NCI-H2196 (cell line): Measurements from ENCODE around the gene HSD17B11.
A peak's percentile ranks its signal among the peaks of the same experiment; 100 is the strongest.
"Not testable (repeated sequence)": the region's sequence is repeated elsewhere in the genome, so short reads cannot be mapped to it uniquely, and the experiment has no call there.

Source experiments
- DNase-seq: peaks from one replicate; lab custom pipeline; 2025; ENCODE audit not compliant: unreplicated experiment; lab: John Stamatoyannopoulos, UW

HSD17B11 gene

DNA sequence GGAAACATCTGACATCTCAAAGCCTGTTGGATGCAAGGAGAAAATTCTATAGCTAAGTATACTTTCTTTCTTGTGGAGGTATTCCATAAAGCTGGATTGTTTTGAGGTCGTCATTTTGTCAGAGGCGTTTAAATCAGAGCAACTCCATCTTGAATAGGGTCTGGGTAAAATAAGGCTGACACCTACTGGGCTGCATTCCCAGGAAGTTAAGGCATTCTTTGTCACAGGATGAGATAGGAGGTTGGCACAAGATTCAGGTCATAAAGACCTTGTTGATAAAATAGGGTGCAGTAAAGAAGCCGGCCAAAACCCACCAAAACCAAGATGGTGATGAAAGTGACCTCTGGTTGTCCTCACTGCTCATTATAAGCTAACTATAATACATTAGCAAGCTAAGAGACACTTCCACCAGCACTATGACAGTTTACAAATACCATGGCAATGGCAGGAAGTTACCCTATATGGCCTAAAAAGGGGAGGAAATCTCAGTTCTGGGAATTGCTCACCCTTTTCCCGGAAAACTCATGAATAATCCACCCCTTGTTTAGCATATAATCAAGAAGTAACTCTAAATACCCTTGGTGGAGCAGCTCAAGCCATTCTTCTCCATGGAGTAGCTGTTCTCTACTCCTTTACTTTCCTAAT is 80.2 kb downstream of the HSD17B11 start:
- DNase-seq = no peak

DNA sequence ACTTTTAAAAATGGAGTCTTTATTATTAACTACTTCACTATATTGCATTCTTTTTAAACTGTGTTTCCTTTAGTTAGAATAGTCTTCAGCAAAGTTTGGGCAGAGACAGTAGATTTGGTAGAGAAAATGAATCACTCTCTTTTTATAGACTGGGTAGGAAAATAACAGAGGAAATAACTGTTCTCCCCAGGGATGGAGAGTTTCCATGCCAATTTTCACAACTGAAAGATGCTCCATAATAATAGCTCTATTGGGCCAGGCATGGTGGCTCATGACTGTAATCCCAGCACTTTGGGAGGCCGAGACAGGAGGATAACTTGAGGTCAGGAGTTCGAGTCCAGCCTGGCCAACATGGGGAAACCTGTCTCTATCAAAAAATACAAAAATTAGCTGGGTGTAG is 81.4 kb downstream of the HSD17B11 start:
- DNase-seq = no peak

DNA sequence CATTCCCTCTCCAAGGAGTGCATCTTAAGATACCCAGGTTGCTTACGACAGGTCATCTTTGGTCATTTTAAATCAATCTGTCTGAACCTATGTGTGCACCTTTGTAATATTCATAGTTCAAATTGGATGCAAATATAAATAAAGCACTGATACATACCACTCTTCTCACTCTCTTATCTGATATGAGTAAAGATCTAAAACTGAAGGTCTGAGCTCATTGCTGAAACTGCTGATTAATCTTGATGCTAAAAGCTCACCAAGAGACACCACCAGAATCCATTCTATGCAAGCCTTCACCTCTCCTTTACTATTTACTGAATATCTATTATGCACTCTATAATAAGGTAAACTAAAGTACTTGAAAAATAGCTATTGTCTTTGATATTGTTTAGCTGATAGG is 84.9 kb downstream of the HSD17B11 start:
- no peak for DNase-seq

DNA sequence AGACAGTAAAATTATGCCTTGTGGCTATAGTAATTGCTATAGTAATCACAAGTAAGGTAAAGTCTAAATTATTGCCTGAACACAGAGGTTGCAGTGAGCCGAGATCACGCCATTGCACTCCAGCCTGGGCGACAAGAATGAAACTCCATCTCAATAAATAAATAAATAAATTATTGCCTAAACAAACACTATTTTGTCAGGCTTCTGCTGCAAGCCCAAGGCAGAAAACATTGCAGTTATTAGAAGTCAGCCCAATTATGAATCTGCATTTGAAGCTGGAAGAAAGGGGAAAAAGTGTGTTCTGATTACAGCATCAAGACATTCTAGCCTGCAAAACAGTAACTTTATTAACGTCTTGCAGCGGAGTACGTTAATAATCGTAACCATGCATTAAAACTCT is 85.4 kb downstream of the HSD17B11 start:
- no peak for DNase-seq

DNA sequence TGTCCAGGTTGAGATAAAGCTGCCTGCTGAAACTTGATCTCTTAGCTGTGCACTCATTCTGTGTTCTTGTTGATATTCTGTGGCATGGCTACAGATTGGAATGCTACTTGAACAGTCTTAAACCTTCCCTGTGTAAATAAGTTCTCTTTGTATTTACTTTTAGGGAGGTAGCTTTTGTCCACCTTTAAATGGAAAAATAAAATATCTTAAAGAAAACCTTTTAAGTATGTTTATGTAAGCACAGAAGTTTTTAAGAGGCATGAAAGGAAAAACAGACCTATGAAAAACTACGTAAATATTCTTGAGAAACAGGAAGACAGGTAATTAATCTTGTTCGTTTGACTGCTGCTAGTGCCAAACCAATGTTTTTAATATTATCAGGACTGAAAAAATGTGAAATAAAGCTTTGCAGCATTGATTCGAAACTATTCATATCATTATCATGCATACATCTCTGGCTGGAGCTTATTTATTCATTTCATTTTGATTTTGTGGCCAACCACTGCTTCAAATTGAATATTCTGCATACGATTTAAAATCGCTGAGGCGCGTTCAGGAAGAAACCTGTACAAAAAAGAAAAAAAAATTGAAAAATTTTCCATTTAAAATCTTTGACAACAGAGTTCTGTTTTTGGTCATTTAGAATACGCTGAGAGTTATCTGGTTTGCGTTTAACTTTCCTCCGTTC is 86.1 kb downstream of the HSD17B11 start:
- peak; percentile 5 for DNase-seq

DNA sequence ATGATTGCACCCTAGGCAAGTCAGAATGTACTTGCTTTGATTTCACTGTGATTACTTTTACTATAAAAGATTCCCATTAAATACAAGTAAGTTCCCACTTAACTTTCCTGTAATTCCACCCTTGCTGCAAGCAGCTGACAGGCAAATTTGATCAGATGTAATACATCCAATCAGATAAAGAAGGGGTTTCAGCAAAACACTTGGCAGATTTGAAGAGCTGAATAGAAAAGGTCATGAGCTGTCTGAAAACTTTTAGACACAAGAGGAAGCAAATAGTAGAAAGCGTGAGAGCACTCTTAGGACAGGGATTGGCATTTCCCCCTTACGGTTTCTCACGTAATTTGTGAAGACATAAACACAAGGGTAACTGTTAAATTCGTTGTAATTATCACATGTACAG is 91.1 kb downstream of the HSD17B11 start:
- DNase-seq = no peak

DNA sequence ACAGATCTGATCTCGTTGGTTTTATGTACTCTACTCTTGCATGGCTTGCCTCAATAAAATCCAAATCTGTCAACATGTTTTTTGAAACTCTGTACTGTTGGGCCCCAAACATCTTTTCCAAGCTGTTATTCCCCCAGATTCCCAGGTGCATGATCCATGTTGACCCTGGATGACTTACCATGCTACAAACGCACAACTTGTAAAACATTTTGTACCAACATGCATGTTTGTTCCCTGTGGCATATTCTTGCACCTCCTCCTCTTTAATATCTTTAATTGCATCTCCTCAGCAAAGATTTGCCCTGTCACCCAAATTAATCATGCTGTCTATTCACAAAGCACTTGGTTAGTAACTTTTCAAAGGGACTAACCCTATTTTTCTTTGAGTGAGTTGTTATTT is 92.6 kb downstream of the HSD17B11 start:
- DNase-seq = no peak

DNA sequence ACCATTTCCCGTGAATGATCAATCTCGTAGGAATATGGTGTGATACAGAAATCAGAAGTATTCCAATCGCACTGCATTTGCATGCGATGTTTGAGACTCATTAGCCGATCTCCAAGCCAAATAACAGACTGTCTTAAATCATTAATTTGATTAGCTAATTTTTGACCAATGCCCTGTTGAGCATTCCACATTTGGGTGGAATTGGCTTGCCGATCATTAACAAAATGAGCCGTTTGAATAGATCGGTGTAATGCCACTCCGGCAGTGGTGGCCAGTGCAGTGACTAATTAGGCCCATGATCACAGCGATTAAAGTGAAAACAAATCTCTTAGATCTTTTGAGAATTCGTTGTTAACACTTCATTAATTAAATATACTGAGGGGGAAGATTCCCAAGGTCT is 96.1 kb downstream of the HSD17B11 start:
- DNase-seq = not testable (repeated sequence)

DNA sequence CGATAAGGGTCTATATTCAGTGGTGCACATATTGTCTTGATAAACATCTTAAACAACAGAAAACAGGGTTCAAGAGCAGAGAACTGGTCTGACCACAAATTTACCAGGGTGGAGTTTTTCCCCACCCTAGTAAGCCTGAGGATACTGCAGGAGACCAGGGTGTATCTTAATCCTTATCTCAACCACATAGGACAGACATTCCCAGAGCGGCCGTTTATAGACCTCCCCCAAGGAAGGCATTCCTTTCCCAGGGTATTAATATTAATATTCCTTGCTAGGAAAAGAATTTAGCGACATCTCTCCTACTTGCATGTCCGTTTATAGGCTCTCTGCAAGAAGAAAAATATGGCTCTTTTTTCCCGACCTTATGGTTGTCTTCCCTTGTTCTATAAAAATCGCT is 97.1 kb downstream of the HSD17B11 start:
- not testable (repeated sequence) for DNase-seq

DNA sequence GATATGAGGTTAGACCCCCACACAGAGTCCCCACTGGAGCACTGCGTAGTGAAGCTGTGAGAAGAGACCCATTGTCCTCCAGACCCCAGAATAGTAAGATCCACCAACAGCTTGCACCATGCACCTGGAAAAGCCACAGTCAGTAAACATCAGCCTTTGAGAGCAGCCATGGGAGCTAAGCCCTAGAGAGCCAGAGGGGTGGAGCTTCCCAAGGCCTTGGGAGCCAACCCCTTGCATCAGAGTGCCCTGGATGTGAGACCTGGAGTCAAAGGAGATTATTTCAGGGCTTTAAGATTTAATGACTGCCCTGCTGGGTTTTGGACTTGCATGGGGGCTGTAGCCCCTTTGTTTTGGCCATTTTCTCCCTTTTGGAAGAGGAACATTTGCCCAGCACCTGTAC is 104.0 kb downstream of the HSD17B11 start:
- no peak for DNase-seq
